ENCODE data around the gene KHDRBS1.

DNA sequence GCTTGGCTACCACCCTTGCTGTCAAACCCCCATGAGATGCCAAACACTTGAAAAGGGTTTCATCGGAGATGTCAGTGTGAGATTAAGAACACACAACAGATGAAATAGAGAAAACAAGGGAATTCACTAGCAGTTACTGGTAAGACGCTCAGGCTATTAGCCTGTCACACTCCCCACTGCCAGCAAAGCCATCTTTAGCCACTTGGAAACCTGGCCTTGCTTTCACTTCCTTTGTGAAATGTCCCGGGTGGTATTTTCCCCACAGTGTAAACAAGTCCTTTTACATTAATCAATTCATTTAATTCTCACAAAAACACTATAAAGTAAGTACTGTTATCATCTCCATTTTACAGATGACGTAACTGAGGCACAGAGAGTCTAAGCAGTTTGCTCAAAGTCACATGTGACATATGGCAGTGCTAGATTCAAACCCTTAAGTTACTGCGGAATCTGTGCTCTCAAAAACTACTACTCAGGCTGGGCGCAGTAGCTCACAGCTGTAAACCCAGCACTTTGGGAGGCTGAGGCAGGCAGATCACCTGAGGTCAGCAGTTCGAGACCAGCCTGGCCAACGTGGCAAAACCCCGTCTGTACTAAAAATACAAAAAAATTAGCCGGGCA lies 32.7 kb upstream of the KHDRBS1 start:
- no peak for TF ChIP-seq CTCF (IDR thresholded peaks at IDR 0.05)
- TF ChIP-seq POLR2A (IDR thresholded peaks at IDR 0.05): no peak

Measured in right lobe of liver (tissue), 4 donors.